ENCODE measurements around the gene NCSTN.

Gene NCSTN

GRCh38 chr1:160401487-160401805 is 58.3 kb downstream of the NCSTN start:
- no peak for TF ChIP-seq EP300 (IDR thresholded peaks at IDR 0.05; ENCODE audit: borderline replicate concordance)
- no peak for TF ChIP-seq RAD21 (IDR thresholded peaks at IDR 0.05; ENCODE audit: low read depth)
- TF ChIP-seq YY1 (IDR thresholded peaks at IDR 0.05; ENCODE audit: low read depth), result no peak
- TF ChIP-seq USF1 (IDR thresholded peaks at IDR 0.05), result no peak
- no peak for TF ChIP-seq TCF12 (IDR thresholded peaks at IDR 0.05; ENCODE audit: low read depth)
- TF ChIP-seq TAF1 (IDR thresholded peaks at IDR 0.05; ENCODE audit: low read depth), result no peak
- no peak for TF ChIP-seq EGR1 (IDR thresholded peaks at IDR 0.05)
- no peak for TF ChIP-seq ZBTB7A (IDR thresholded peaks at IDR 0.05; ENCODE audit: low read depth)
- no peak for TF ChIP-seq TEAD4 (IDR thresholded peaks at IDR 0.05)
- no peak for TF ChIP-seq REST (IDR thresholded peaks at IDR 0.05; ENCODE audit: low read depth)
- no peak for TF ChIP-seq MAX (IDR thresholded peaks at IDR 0.05)

GRCh38 chr1:160402001-160402795 is 59.0 kb downstream of the NCSTN start:
- TF ChIP-seq REST (IDR thresholded peaks at IDR 0.05; ENCODE audit: low read depth) (no peak), YY1 (IDR thresholded peaks at IDR 0.05; ENCODE audit: low read depth) (no peak), ZBTB7A (IDR thresholded peaks at IDR 0.05; ENCODE audit: low read depth) (no peak), FOXM1 (IDR thresholded peaks at IDR 0.05; ENCODE audit: borderline replicate concordance, low read depth) (no peak), CREB1 (IDR thresholded peaks at IDR 0.05; ENCODE audit: low read depth) (no peak), RAD21 (IDR thresholded peaks at IDR 0.05; ENCODE audit: low read depth) (no peak), USF1 (IDR thresholded peaks at IDR 0.05) (no peak), EGR1 (IDR thresholded peaks at IDR 0.05) (no peak), TCF12 (IDR thresholded peaks at IDR 0.05; ENCODE audit: low read depth) (no peak)

GRCh38 chr1:160403244-160403643 is 60.1 kb downstream of the NCSTN start:
- TF ChIP-seq TAF1 (IDR thresholded peaks at IDR 0.05; ENCODE audit: low read depth) (no peak), REST (IDR thresholded peaks at IDR 0.05; ENCODE audit: low read depth) (no peak), MAX (IDR thresholded peaks at IDR 0.05) (no peak), CREB1 (IDR thresholded peaks at IDR 0.05; ENCODE audit: low read depth) (no peak), TEAD4 (IDR thresholded peaks at IDR 0.05) (no peak), CEBPB (IDR thresholded peaks at IDR 0.05) (no peak), YY1 (IDR thresholded peaks at IDR 0.05; ENCODE audit: low read depth) (no peak), USF1 (IDR thresholded peaks at IDR 0.05) (no peak), NFIC (IDR thresholded peaks at IDR 0.05) (no peak), EP300 (IDR thresholded peaks at IDR 0.05; ENCODE audit: borderline replicate concordance) (no peak), FOXM1 (IDR thresholded peaks at IDR 0.05; ENCODE audit: borderline replicate concordance, low read depth) (no peak), RAD21 (IDR thresholded peaks at IDR 0.05; ENCODE audit: low read depth) (no peak), TCF12 (IDR thresholded peaks at IDR 0.05; ENCODE audit: low read depth) (no peak), ZBTB7A (IDR thresholded peaks at IDR 0.05; ENCODE audit: low read depth) (no peak)

- TF ChIP-seq REST (IDR thresholded peaks at IDR 0.05; ENCODE audit: low read depth) (no peak), NFIC (IDR thresholded peaks at IDR 0.05) (no peak), MAX (IDR thresholded peaks at IDR 0.05) (no peak)
Observed at GRCh38 chr1:160404094-160404493, 60.9 kb downstream of the NCSTN start.
